Measurements from ENCODE around the gene SPAG8. TPM values are rescaled to one million over a fixed set of nuclear protein-coding genes. Genes with fewer than 3 reads are reported as not detected.

Gene SPAG8
- total RNA-seq, 4 donors from 2014 or later: 0.65 to 2.8 (median 2.0) TPM; not detected in 1

- TF ChIP-seq CTCF (IDR thresholded peaks at IDR 0.05): no peak
- no peak for ATAC-seq (ENCODE audit: low FRiP score)
- no peak for DNase-seq (ENCODE audit: low spot score)
These were observed 44.6 kb downstream of the SPAG8 start for GRCh38 chr9:35767458-35767857.

GRCh38 chr9:35766997-35767396 lies 45.1 kb downstream of the SPAG8 start:
- no peak for TF ChIP-seq CTCF (IDR thresholded peaks at IDR 0.05)
- DNase-seq (ENCODE audit: low spot score) (no peak), ATAC-seq (ENCODE audit: low FRiP score) (no peak)

- no peak for TF ChIP-seq CTCF (IDR thresholded peaks at IDR 0.05)
- DNase-seq (ENCODE audit: low spot score): no peak
- no peak for ATAC-seq (ENCODE audit: low FRiP score)
These were observed 48.3 kb downstream of the SPAG8 start for GRCh38 chr9:35763803-35764202.

GRCh38 chr9:35763181-35763580 lies 48.9 kb downstream of the SPAG8 start:
- no peak for ATAC-seq (ENCODE audit: low FRiP score)
- no peak for TF ChIP-seq CTCF (IDR thresholded peaks at IDR 0.05)

GRCh38 chr9:35760651-35761050 lies 51.4 kb downstream of the SPAG8 start:
- DNase-seq (ENCODE audit: low spot score): no peak
- no peak for TF ChIP-seq CTCF (IDR thresholded peaks at IDR 0.05)
- no peak for ATAC-seq (ENCODE audit: low FRiP score)

More at GRCh38 chr9:35763181-35763580, 48.9 kb downstream of the SPAG8 start:
- no peak for DNase-seq (ENCODE audit: low spot score)

GRCh38 chr9:35759795-35760194 lies 52.3 kb downstream of the SPAG8 start:
- ATAC-seq (ENCODE audit: low FRiP score): no peak
- no peak for DNase-seq (ENCODE audit: low spot score)
- TF ChIP-seq CTCF (IDR thresholded peaks at IDR 0.05): no peak

Small RNA genes lying within 50 kb of the gene (small RNA-seq; reads per million reads assigned to genes)
- not detected for gene HINT2

Other genes starting within 250 kb of the SPAG8 start
- 10 to 100 TPM; 29.6 to 53.0 (median 36.5) TPM for gene TESK1, start 207.0 kb downstream of the SPAG8 start, total RNA-seq
- gene CD72, start 193.8 kb downstream of the SPAG8 start, total RNA-seq: 10 to 100 TPM in 1 of 4 donors, 1 to 10 TPM in 3; 1.6 to 15.5 (median 4.9) TPM
- gene SIT1, start 161.3 kb downstream of the SPAG8 start, total RNA-seq: 1 to 10 TPM in 3 of 4 donors, under 1 TPM in 1; 0.74 to 5.2 (median 1.1) TPM
- 1,000 to 10,000 TPM in 3 of 4 donors, 100 to 1,000 TPM in 1; 841 to 3,200 (median 2,180) TPM for gene RMRP, start 154.2 kb downstream of the SPAG8 start, total RNA-seq
- gene CCDC107, start 154.0 kb downstream of the SPAG8 start, total RNA-seq: 100 to 1,000 TPM in 1 of 4 donors, 10 to 100 TPM in 3; 35.8 to 108 (median 52.5) TPM
- 1 to 10 TPM in 1 of 4 donors, under 1 TPM in 2, not detected in 1; 0.36 to 2.8 (median 0.65) TPM for gene ARHGEF39, start 147.1 kb downstream of the SPAG8 start, total RNA-seq
- gene CA9, start 138.3 kb downstream of the SPAG8 start, total RNA-seq: 10 to 100 TPM in 1 of 4 donors, 1 to 10 TPM in 1, under 1 TPM in 1, not detected in 1; 0.82 to 35.4 (median 2.0) TPM
- 100 to 1,000 TPM; 150 to 301 (median 237) TPM for gene TPM2, start 122.3 kb downstream of the SPAG8 start, total RNA-seq
- gene TLN1, start 80.1 kb downstream of the SPAG8 start, total RNA-seq: 100 to 1,000 TPM; 301 to 553 (median 412) TPM
- gene CREB3, start 79.6 kb downstream of the SPAG8 start, total RNA-seq: 10 to 100 TPM; 43.2 to 48.3 (median 45.8) TPM
- gene GBA2, start 63.0 kb downstream of the SPAG8 start, total RNA-seq: 10 to 100 TPM; 33.7 to 94.7 (median 57.9) TPM
- gene RGP1, start 63.0 kb downstream of the SPAG8 start, total RNA-seq: 10 to 100 TPM; 12.7 to 19.2 (median 17.5) TPM
- not detected for gene MSMP, start 58.0 kb downstream of the SPAG8 start, total RNA-seq
- gene NPR2, start 20.7 kb downstream of the SPAG8 start, total RNA-seq: 10 to 100 TPM; 13.7 to 28.2 (median 24.3) TPM
- 10 to 100 TPM; 19.8 to 49.7 (median 40.6) TPM for gene HINT2, start 2.8 kb upstream of the SPAG8 start, total RNA-seq
- gene FAM221B, start 16.5 kb upstream of the SPAG8 start, total RNA-seq: not detected
- 10 to 100 TPM in 1 of 4 donors, 1 to 10 TPM in 3; 2.7 to 13.2 (median 4.6) TPM for gene TMEM8B, start 17.0 kb upstream of the SPAG8 start, total RNA-seq
- gene OR13J1, start 58.1 kb upstream of the SPAG8 start, total RNA-seq: not detected
- 10 to 100 TPM in 2 of 4 donors, 1 to 10 TPM in 2; 5.1 to 17.5 (median 11.3) TPM for gene HRCT1, start 93.9 kb upstream of the SPAG8 start, total RNA-seq
- 10 to 100 TPM in 3 of 4 donors, 1 to 10 TPM in 1; 5.6 to 70.1 (median 18.4) TPM for gene SPAAR, start 97.2 kb upstream of the SPAG8 start, total RNA-seq
- not detected for gene OR2S2, start 145.9 kb upstream of the SPAG8 start, total RNA-seq
- 10 to 100 TPM; 15.0 to 27.7 (median 21.7) TPM for gene RECK, start 224.7 kb upstream of the SPAG8 start, total RNA-seq

Measured in omental fat pad (tissue), 4 donors.